Mucosa of stomach (tissue), 1 donor: ENCODE data around the gene CHST4.
A peak's percentile ranks its signal among the peaks of the same experiment; 100 is the strongest.

Experiments used
- H3K27me3 ChIP-seq: one replicate; pipeline ENCODE4 v1.7.0; 2013; ENCODE audit warnings: mild to moderate bottlenecking, low read length; ENCODE audit not compliant: control insufficient read depth, insufficient read depth
- H3K36me3 ChIP-seq: one replicate; pipeline ENCODE4 v1.7.0; 2013; ENCODE audit warnings: low read length; ENCODE audit not compliant: control insufficient read depth, insufficient read depth
- H3K4me1 ChIP-seq: one replicate; pipeline ENCODE4 v1.7.0; 2013; ENCODE audit warnings: mild to moderate bottlenecking, low read length; ENCODE audit not compliant: control insufficient read depth, insufficient read depth
- H3K4me3 ChIP-seq: one replicate; pipeline ENCODE4 v1.7.0; 2013; ENCODE audit warnings: low read length
- H3K9ac ChIP-seq: one replicate; pipeline ENCODE4 v1.7.0; 2013; ENCODE audit warnings: mild to moderate bottlenecking, low read length, moderate library complexity
- H3K9me3 ChIP-seq: one replicate; pipeline ENCODE4 v1.7.0; 2013; ENCODE audit warnings: mild to moderate bottlenecking, low read length, moderate library complexity; ENCODE audit not compliant: control insufficient read depth
- donor health status: Pancreatic carcinoma.

The CHST4 gene

DNA sequence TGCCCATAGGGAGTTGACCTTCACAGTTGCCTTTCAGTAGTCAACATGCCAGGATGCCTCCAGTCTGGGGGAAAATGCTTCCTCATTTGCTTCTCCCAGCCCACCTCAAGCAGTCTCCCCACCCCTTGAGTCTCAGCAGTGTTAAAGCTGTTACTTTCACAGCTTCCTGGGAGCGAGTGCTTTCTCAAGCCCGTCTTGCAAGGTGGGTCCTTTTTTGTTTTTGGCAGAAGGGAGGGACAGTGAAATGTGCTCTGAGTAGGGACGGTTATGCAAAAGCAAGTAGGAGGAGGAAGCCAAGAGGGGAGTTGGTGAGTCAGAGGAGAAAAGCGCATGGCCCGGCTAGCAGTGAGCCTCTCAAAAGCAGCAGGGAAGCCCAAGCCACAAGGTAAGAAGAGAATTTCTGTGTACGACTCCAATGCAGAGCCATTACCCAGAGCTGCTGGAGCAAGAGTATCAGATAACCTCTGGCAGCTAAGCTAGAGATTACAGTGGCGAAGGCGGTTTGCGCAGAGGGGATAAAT, at the start of gene CHST4:
Gene CHST4 (plus strand): TSS at position 316 of the 521 bp plus-strand sequence. CDS start 10,252 bp downstream, outside the sequence.
- H3K4me3 ChIP-seq: no peak within 1 kb of the TSS
- no peaks in the 10 kb centered on the region for H3K9me3 ChIP-seq
- peaks cover 4% of the 10 kb centered on the region for H3K4me1 ChIP-seq
- no peaks in the 10 kb centered on the region for H3K36me3 ChIP-seq
- peaks cover 14% of the 10 kb centered on the region for H3K27me3 ChIP-seq
- no peak within 1 kb of the TSS for H3K9ac ChIP-seq

DNA sequence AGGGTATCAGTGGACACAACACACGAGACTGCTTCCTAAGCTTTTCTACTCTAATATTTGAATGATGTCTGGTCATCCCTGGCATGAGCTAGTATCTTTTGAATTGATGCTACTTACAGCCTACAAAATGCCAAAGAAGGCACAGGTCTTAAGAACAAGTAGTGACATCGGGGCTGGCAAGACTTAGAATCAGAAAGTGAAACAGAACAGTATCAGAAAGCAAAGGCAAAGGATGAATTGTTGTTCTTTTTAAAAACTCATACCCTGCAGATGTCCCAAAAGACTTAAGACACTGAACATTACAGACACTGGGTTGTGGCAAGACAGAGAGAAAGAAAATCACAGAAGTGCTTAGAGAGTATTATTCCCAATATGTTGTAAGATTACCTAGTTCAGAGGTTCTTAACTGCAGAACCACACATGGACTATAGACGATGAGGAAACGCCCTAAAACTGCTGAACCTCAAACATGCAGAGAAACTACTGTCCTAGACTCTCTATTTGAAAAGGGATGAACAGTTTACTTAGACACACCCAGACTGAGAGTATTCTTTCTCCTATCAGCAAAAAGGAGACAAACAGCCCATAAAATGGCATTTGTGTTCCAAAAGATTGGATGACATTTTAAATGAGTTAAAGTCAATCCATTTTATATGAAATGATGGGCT, 49.6 kb upstream of the CHST4 start:
- no peaks in the 10 kb centered on the region for H3K36me3 ChIP-seq
- no peak overlapping the region for H3K9ac ChIP-seq
- H3K4me1 ChIP-seq: no peaks in the 10 kb centered on the region
- no peak overlapping the region for H3K4me3 ChIP-seq
- H3K27me3 ChIP-seq: no peaks in the 10 kb centered on the region
- H3K9me3 ChIP-seq: no peaks in the 10 kb centered on the region

DNA sequence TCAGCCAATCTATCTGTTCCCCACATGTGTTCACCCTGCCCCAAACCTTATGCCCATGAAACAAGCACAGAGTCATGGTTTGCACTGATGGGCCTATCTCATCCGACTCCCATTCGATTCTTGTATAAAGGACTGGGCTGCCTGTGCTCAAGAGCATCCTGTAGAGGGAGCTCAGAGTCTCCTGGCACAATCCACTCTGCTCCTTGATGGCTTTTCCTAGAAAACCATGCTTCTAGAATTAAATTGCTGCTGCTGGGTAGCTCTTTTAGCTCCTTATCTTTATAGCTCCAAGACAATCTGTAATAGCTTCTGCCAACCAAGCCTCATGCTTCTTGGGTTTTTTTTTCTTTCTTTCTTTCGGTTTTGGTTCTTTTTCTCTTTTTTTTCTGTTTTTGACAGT, 46.8 kb upstream of the CHST4 start:
- Histone ChIP-seq H3K9me3 (no peaks in the 10 kb centered on the region), H3K4me1 (no peaks in the 10 kb centered on the region), H3K4me3 (no peak overlapping the region), H3K9ac (no peak overlapping the region), H3K27me3 (no peaks in the 10 kb centered on the region), H3K36me3 (no peaks in the 10 kb centered on the region)

DNA sequence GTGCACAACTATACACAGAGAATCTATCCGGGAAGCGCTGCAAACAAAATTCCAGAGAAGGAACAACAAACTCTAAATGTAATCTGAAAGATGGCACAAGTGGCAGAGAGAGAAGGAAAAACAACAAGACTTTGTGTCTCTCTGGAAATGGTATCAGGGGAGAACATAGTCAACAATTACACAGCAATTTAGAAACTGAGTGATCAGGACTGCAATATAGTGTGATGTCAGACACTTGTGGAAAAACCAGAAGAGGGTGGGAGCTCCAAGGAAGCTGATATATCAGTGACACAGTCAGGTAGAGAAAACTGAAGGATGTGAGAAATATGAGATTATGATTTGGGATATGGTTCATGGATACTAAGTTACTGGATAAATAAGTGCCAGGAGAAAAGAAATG, 45.3 kb upstream of the CHST4 start:
- no peaks in the 10 kb centered on the region for H3K27me3 ChIP-seq
- H3K9ac ChIP-seq: no peak overlapping the region
- H3K4me1 ChIP-seq: no peaks in the 10 kb centered on the region
- no peaks in the 10 kb centered on the region for H3K36me3 ChIP-seq
- no peak overlapping the region for H3K4me3 ChIP-seq
- no peaks in the 10 kb centered on the region for H3K9me3 ChIP-seq

DNA sequence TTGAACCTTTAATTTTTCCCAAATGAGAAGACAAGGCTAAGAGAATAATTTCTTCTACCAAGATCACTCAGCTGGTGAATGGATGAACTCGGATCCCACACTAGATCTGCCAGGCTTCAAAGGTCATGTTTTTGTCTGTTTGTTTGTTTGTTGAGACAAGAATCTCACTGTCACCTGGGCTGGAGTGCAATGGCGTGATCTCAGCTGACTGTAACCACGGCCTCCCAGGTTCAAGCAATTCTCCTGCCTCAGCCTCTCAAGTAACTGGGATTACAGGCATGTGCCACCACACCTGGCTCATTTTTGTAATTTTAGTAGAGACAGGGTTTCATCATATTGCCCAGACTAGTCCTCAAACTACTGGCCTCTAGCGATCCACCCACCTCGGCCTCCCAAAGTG, 43.7 kb upstream of the CHST4 start:
- no peaks in the 10 kb centered on the region for H3K27me3 ChIP-seq
- H3K4me1 ChIP-seq: no peaks in the 10 kb centered on the region
- H3K4me3 ChIP-seq: no peak overlapping the region
- H3K9ac ChIP-seq: no peak overlapping the region
- no peaks in the 10 kb centered on the region for H3K36me3 ChIP-seq
- H3K9me3 ChIP-seq: no peaks in the 10 kb centered on the region

DNA sequence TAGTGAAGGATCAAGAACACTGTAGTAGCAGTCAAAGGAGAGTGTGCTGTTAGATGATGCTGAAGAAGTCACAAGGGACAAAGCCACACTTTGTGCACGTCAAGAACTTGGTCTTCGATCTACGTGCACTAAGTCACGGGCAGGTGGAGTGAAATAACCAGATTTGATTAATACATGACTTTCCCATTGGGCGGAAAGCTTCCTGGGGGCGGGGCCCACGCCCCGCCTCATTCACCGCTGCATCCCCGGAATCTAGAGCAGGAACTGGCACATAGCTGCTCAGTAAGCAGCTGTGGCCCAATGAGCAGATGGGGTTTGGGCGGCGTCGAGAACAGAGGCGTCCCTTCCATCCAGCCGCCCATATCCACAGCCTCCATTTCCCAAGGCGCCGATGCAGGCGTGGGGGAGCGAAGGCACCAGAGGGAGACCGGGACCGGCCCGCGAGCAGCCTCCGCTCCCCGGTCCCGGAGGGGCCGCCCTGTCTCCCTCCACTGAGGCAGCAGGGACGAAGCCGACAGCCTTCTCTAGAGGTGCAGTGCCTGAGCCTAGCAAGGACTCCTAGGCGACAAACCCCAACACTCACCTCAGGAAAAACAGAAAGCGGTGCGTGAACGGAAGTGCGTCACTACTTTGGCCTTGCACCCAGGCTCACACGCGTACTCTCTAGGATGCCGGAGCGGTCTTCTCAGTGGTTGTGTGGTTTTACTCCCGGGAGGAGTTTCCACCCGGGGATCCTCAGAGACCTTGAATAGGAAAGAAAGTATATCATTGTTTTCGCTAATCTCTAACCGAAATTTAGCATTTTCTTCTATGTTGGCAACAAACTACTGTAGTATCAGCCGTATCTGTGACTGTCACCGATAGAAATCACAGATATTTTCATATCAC, 42.0 kb upstream of the CHST4 start:
- Histone ChIP-seq H3K9ac (peak overlapping the region; percentile 92), H3K9me3 (no peaks in the 10 kb centered on the region), H3K27me3 (no peaks in the 10 kb centered on the region), H3K4me1 (no peaks in the 10 kb centered on the region), H3K4me3 (peak overlapping the region; percentile 99), H3K36me3 (no peaks in the 10 kb centered on the region)

DNA sequence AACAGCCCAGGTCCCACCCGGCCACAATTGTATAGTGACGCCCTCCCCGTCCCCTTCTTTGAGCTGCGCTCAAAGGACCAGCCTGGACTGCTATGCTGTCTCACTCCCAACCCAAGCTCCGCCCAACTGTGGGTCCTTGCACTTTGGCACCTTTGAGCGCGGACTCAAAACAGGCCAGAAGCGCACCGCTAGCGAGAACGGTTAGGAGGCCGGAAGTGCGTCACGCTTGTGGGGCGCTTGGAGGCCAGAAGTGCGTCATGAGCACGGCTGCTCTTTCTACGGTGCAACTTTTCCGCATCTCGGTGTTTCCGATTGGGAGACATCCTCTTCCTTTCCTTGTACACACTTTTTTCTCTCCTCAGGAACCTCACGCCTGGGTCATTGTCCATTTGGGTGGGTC, 37.1 kb upstream of the CHST4 start, which contains the start of gene ZNF19:
Gene ZNF19 (minus strand): TSS at position 203 of the 400 bp plus-strand sequence. CDS start 7,210 bp downstream, outside the sequence.
- Histone ChIP-seq H3K4me3 (no peak within 1 kb of the TSS), H3K4me1 (no peaks in the 10 kb centered on the region), H3K36me3 (no peaks in the 10 kb centered on the region), H3K9ac (no peak within 1 kb of the TSS), H3K27me3 (no peaks in the 10 kb centered on the region), H3K9me3 (no peaks in the 10 kb centered on the region)

DNA sequence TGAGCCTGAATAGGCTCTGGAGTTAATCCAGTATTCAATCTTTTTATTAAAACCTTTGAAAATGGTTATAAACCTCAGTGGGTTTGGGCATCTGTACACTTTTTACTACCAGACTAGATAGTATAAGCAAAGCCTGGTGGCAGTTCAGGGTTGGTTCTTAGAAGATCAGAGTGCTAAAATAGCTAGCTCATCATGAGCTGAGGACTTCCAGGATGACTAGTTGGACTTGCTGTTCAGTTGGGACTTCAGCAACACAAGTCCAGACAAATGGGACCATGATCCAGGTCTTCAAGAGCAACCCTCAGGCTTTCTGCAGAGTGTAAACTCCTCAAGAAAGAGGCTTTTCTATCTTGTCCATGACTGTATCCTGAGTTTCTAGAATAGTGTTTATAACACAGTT, 35.9 kb upstream of the CHST4 start:
- Histone ChIP-seq H3K27me3 (no peaks in the 10 kb centered on the region), H3K9ac (no peak overlapping the region), H3K4me1 (no peaks in the 10 kb centered on the region), H3K4me3 (no peak overlapping the region), H3K36me3 (no peaks in the 10 kb centered on the region), H3K9me3 (no peaks in the 10 kb centered on the region)

DNA sequence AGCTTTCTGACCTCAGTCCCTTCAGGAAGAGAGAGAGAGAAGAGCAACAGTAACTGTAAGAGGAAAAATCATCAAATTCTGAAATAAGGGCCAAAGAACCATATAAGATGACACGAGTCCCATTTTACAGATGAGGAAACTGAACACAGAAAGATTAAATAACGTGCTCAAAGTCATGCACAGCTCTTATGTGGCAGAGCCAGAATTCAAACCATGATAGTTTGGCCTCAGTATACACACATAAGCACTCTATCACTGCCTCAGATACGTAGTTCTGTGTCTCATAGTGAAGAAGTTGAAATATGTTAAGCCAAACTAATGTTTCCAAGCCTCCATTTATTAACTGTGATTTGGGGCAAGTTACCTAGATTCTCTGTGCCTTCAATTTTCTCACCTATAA, 35.2 kb upstream of the CHST4 start:
- no peaks in the 10 kb centered on the region for H3K9me3 ChIP-seq
- no peaks in the 10 kb centered on the region for H3K27me3 ChIP-seq
- H3K9ac ChIP-seq: no peak overlapping the region
- no peaks in the 10 kb centered on the region for H3K4me1 ChIP-seq
- no peaks in the 10 kb centered on the region for H3K36me3 ChIP-seq
- no peak overlapping the region for H3K4me3 ChIP-seq

DNA sequence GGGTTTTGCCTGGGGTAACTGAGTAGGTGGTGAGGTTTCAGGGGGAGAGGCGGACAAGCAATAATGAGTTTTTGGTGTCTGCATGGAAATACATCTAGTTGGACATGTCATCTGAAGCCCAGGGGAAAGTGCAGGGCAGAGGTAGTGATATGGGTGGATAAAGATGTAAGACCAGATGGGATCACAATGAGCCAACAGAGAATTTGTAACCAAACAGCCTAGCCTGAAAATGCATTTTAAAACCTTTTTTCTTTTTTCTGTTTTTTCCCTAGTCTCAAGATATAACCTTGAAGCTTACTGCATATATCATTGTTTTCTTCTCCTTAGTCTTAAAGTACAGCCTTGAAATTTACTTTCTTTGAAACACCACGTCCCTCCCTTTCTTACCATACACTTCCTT, 33.4 kb upstream of the CHST4 start:
- Histone ChIP-seq H3K4me1 (no peaks in the 10 kb centered on the region), H3K9ac (no peak overlapping the region), H3K4me3 (no peak overlapping the region), H3K27me3 (no peaks in the 10 kb centered on the region), H3K36me3 (no peaks in the 10 kb centered on the region), H3K9me3 (no peaks in the 10 kb centered on the region)

DNA sequence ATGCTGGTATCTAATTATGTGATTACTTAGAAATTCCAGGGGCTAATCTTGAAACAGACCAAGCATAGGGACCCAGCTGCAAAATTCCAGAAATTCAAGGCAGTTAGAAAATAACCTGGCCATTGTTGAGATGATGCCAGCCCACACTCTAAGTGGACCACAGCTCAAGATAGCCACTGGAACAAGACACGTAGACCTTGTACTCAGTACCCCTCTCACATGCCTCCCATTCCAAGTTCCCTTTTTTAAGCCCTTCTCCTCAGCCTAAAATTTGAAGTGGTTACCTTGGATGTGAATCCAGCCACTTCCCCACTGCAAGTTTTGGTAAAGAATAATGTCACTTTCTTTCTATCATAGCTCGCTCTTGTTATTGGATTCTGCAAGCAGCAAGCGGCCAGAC, 33.0 kb upstream of the CHST4 start:
- Histone ChIP-seq H3K27me3 (no peaks in the 10 kb centered on the region), H3K4me1 (no peaks in the 10 kb centered on the region), H3K9ac (no peak overlapping the region), H3K9me3 (no peaks in the 10 kb centered on the region), H3K4me3 (no peak overlapping the region), H3K36me3 (no peaks in the 10 kb centered on the region)

DNA sequence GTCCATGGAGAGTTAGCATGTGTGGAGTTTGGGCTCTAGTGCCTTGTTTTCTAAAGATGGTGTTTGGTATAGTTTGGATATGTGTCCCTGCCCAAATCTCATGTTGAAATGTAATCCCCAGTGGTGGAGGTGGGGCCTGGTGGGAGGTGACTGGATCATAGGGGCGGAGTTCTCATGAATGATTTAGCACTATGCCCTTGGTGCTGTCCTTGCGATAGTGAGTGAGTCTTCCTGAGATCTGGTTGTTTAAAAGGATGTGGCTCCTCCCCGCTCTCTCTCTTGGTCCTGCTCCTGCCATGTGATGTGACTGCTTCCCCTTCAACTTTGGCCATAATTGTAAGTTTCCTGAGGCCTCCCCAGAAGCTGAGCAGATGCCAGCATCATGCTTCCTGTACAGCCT, 28.2 kb upstream of the CHST4 start:
- Histone ChIP-seq H3K4me3 (no peak overlapping the region), H3K36me3 (no peaks in the 10 kb centered on the region), H3K4me1 (no peaks in the 10 kb centered on the region), H3K9ac (no peak overlapping the region), H3K27me3 (no peaks in the 10 kb centered on the region), H3K9me3 (no peaks in the 10 kb centered on the region)
